ENCODE measurements around the gene LHX6.

The LHX6 gene

DNA sequence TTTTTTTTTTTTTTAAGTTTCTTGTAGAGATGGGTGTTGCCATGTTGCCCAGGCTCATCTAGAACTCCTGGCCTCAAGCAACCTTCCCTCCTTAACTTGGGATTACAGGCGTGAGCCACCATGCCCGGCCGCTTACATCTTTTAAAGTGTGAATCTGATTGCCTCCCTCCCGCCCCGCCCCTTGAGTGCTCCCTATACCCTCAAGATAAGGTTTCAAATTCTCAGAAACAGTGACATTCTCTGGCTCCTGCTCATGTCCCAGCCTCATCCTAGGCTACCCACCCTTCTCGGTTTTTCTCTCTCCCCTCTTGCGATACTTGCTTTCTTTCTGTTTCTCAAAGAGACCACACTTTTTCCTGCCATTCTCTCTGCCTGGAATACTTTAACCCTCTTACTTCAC lies 56.6 kb downstream of the LHX6 start:
- H3K4me1 Mint-ChIP-seq = no peaks in the 10 kb centered on the region
- H3K36me3 Mint-ChIP-seq (ENCODE audit: low read depth) = no peaks in the 10 kb centered on the region
- no peak overlapping the region for H3K4me3 Mint-ChIP-seq
- TF ChIP-seq, protein P1, sequence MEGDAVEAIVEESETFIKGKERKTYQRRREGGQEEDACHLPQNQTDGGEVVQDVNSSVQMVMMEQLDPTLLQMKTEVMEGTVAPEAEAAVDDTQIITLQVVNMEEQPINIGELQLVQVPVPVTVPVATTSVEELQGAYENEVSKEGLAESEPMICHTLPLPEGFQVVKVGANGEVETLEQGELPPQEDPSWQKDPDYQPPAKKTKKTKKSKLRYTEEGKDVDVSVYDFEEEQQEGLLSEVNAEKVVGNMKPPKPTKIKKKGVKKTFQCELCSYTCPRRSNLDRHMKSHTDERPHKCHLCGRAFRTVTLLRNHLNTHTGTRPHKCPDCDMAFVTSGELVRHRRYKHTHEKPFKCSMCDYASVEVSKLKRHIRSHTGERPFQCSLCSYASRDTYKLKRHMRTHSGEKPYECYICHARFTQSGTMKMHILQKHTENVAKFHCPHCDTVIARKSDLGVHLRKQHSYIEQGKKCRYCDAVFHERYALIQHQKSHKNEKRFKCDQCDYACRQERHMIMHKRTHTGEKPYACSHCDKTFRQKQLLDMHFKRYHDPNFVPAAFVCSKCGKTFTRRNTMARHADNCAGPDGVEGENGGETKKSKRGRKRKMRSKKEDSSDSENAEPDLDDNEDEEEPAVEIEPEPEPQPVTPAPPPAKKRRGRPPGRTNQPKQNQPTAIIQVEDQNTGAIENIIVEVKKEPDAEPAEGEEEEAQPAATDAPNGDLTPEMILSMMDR (IDR thresholded peaks at IDR 0.05) = no peak
- peaks cover 73% of the 10 kb centered on the region for H3K27me3 Mint-ChIP-seq (ENCODE audit: low read depth, poor library complexity)
- no peak for DNase-seq
- H3K27ac Mint-ChIP-seq = no peak overlapping the region
- H3K9me3 Mint-ChIP-seq = peaks cover 8% of the 10 kb centered on the region

DNA sequence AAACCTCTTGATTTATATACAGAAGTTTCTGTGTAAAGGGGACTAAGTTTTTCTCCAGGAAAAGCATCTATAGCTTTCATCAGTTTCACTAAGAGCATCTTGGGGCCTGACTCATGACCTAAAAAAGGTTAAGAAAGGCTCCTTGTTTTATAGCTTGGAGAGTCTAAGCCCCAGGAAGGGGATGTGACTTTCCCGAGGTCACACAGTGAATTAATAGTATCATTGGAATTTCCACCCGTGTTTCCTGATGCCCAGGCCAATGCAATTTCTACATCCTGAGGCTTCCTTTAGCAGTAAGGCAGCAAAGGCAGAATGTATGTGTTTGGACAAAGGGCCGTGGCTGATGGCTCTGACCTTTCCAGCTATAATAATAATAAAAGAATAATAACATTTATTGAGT lies 60.4 kb downstream of the LHX6 start:
- Mint-ChIP-seq H3K36me3 (ENCODE audit: low read depth) (no peaks in the 10 kb centered on the region), H3K4me3 (no peak overlapping the region), H3K4me1 (no peaks in the 10 kb centered on the region), H3K27ac (no peak overlapping the region), H3K27me3 (ENCODE audit: low read depth, poor library complexity) (peaks cover 83% of the 10 kb centered on the region), H3K9me3 (peaks cover 13% of the 10 kb centered on the region)
- DNase-seq = no peak
- TF ChIP-seq, protein P1 (IDR thresholded peaks at IDR 0.05) = no peak

DNA sequence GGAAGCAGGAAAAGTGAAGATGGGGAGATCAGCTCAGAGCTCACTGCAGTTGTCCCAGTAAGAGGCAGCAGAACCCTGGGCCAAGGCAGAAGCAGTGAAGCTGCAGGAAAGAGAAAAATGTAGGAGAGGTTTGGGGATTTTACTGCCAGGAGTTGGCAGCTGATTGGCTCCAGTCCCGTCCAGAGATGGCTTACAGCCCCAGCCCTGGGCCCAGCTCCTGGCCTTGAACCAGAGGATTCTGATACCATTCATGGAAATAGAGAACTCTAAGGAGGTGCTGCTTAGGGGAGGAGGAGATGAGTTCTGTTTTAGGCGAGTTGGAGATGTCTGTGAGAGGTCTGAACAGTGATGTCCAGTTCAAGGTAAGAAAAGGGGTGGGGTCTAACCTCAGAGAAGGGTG lies 64.5 kb downstream of the LHX6 start:
- Mint-ChIP-seq H3K4me3 (no peak overlapping the region), H3K36me3 (ENCODE audit: low read depth) (peaks cover 3% of the 10 kb centered on the region), H3K4me1 (no peaks in the 10 kb centered on the region), H3K27me3 (ENCODE audit: low read depth, poor library complexity) (peaks cover 68% of the 10 kb centered on the region), H3K9me3 (peaks cover 34% of the 10 kb centered on the region), H3K27ac (no peak overlapping the region)
- TF ChIP-seq, protein P1 (IDR thresholded peaks at IDR 0.05) = no peak
- DNase-seq = no peak

DNA sequence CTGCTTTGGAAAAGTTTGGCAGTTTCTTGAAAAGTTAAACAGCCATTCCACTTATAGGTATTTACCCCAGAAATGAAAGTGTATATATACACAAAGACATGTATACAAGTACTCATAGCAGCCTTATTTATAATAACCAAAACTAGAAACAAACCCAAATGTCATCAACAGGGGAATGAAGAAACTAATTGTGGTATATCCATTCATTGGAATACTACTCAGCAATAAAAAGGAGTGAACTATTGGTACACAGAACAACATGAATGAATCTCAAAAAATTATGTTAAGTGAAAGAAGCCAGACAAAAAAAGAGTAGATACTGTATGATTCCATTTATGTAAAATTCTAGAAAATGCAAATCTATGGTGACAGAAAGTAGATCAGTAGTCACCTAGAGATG lies 66.3 kb downstream of the LHX6 start:
- Mint-ChIP-seq H3K9me3 (peaks cover 28% of the 10 kb centered on the region), H3K36me3 (ENCODE audit: low read depth) (peaks cover 7% of the 10 kb centered on the region), H3K27ac (no peak overlapping the region), H3K4me1 (peaks cover 17% of the 10 kb centered on the region), H3K4me3 (no peak overlapping the region), H3K27me3 (ENCODE audit: low read depth, poor library complexity) (peaks cover 51% of the 10 kb centered on the region)
- no peak for DNase-seq
- TF ChIP-seq, protein P1 (IDR thresholded peaks at IDR 0.05) = no peak

DNA sequence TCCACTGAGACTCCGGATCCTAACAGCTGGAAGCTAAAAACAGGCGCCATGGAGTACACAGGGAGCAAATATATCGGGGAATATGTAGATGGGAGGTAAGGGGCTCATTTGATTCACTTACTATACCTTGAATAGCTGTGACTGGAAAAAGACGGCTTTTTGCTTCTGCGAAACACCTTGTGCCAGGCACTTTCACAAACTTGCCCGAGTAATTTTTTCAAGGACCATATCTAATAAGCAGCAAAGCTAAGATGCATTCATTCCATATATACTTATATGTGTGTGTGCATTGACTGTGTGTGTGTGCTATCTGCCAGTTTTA lies 68.9 kb downstream of the LHX6 start:
- Mint-ChIP-seq H3K36me3 (ENCODE audit: low read depth) (peaks cover 7% of the 10 kb centered on the region), H3K27me3 (ENCODE audit: low read depth, poor library complexity) (peaks cover 31% of the 10 kb centered on the region), H3K9me3 (peaks cover 21% of the 10 kb centered on the region), H3K4me1 (peaks cover 26% of the 10 kb centered on the region), H3K4me3 (peak overlapping the region; percentile 97), H3K27ac (no peak overlapping the region)
- TF ChIP-seq, protein P1 (IDR thresholded peaks at IDR 0.05) = no peak
- no peak for DNase-seq

DNA sequence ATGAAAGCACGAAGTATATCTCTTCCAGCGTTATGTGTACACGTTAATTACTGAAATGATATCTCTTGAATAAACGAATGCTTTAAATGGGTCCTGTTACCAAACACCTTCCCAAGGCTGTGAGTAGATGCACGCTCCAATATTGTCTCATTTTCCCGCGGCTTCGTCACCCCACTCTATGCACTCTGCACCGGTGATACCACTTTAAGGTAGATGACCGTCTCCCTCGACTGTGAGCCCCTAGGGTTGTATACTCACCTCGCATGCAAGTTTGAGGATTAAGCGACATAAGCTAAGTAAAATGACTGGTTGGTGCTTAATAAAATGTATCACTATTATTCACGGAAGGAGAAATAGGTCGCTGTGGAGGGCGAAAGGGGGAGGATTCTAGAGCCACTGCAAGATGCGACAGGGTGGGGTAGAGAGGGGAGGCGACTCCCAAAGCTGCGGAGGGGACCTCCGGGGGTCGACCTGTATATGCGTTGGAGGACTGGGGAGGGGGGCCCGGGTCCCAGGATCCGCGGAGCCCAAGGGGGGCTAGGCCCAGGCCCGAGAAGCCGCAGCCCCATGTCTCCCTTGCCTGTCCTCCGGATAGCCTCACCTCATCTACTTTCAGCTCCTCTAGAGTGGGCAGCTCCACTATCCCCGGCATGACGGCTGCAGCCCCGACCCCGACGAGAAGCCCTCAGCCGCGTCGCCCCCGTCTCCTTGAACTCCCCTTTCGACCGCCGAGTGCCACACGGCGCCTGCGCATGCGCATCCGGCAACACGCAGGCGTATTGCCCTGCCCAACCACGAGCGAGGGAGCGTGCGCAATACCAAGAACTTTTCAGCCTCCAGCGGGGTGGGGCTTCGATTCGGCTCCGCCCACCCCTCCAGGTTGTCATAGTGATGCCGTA lies 69.5 kb downstream of the LHX6 start, which contains the start of the genes MORN5 and NDUFA8:
MORN5 (plus strand) TSS at position 883 of the 899 bp plus-strand sequence. CDS start 65 bp downstream, outside the sequence.
NDUFA8 (minus strand) TSS at position 754 of the 899 bp plus-strand sequence; CDS start at position 652, 102 bp downstream.
- Mint-ChIP-seq H3K27me3 (ENCODE audit: low read depth, poor library complexity) (peaks cover 25% of the 10 kb centered on the region), H3K9me3 (peaks cover 21% of the 10 kb centered on the region), H3K4me3 (peak within 1 kb of the TSS; percentile 97), H3K27ac (peak within 1 kb of the TSS; percentile 43), H3K36me3 (ENCODE audit: low read depth) (peaks cover 7% of the 10 kb centered on the region), H3K4me1 (peaks cover 26% of the 10 kb centered on the region)
- TF ChIP-seq, protein P1 (IDR thresholded peaks at IDR 0.05) = no peak
- DNase-seq = peak; percentile 98

Data from nephron progenitor cell (in vitro differentiated cells).